Smooth muscle cell (in vitro differentiated cells): ENCODE measurements around the gene ALPI. TPM values are rescaled to one million over a fixed set of nuclear protein-coding genes. Genes with fewer than 3 reads are reported as not detected.

ENCODE experiments used
- DNase-seq: peaks from one replicate; lab custom pipeline; 2025; ENCODE audit not compliant: unreplicated experiment; lab: John Stamatoyannopoulos, UW
- H2AFZ ChIP-seq: fragments of 200-600 bp; sonication (generic); 2 replicates; pipeline ENCODE4 v1.6.0; 2016; ENCODE audit warnings: antibody characterized with exemption, low read depth, mild to moderate bottlenecking
- H3F3A ChIP-seq: fragments of 200-600 bp; sonication (generic); 2 replicates; pipeline ENCODE4 v1.6.0; 2017; ENCODE audit warnings: antibody characterized with exemption, low read depth
- H3K27ac ChIP-seq: fragments of 200-600 bp; sonication (generic); 2 replicates; pipeline ENCODE4 v1.5.1; 2016; ENCODE audit warnings: low read depth, mild to moderate bottlenecking
- H3K27me3 ChIP-seq: fragments of 200-600 bp; sonication (generic); 2 replicates; pipeline ENCODE4 v1.6.1; 2016; ENCODE audit warnings: low read depth, mild to moderate bottlenecking
- H3K36me3 ChIP-seq: fragments of 200-600 bp; sonication (generic); 2 replicates; pipeline ENCODE4 v1.5.1; 2016; ENCODE audit warnings: low read depth
- H3K4me1 ChIP-seq: fragments of 200-600 bp; sonication (generic); 2 replicates; pipeline ENCODE4 v1.5.1; 2016; ENCODE audit warnings: low read depth
- H3K4me2 ChIP-seq: fragments of 200-600 bp; sonication (generic); 2 replicates; pipeline ENCODE4 v1.6.0; 2016; ENCODE audit warnings: mild to moderate bottlenecking
- H3K4me3 ChIP-seq: fragments of 200-600 bp; sonication (generic); 2 replicates; pipeline ENCODE4 v1.5.1; 2016; ENCODE audit warnings: mild to moderate bottlenecking
- H3K79me2 ChIP-seq: fragments of 200-600 bp; sonication (generic); 2 replicates; pipeline ENCODE4 v1.6.0; 2016; ENCODE audit warnings: low read depth, mild to moderate bottlenecking
- H3K9ac ChIP-seq: fragments of 200-600 bp; sonication (generic); 2 replicates; pipeline ENCODE4 v1.6.0; 2016; ENCODE audit warnings: low read depth
- H3K9me3 ChIP-seq: fragments of 200-600 bp; sonication (generic); replicated peaks from 2 replicates; pipeline ENCODE4 v1.5.1; 2016; ENCODE audit warnings: low read depth
- H4K20me1 ChIP-seq: fragments of 200-600 bp; sonication (generic); 2 replicates; pipeline ENCODE4 v1.6.0; 2016; ENCODE audit warnings: low read depth
- CTCF ChIP-seq: fragments of 200-600 bp; sonication (generic); IDR thresholded peaks from 2 replicates; pipeline ENCODE4 v1.5.1; 2017; ENCODE audit warnings: borderline replicate concordance, mild to moderate bottlenecking, antibody characterized with exemption; ENCODE audit not compliant: insufficient read depth, poor library complexity, severe bottlenecking
- WGBS: methylation state at CpG from one replicate; pipeline ENCODE4 v1.1.7; 2016; ENCODE audit warnings: low lambda C conversion rate; 5-methylcytosine and 5-hydroxymethylcytosine counted together
- polyA plus RNA-seq: library from polyadenylated mRNA; unstranded; fragments of >200 nt; fragmentation: Nextera tagmentation; extraction: Ambion mirVana; gene quantifications from 2 replicates; pipeline ENCODE4 v1.2.1, GENCODE V29; 2016
- total RNA-seq: library from RNA; depleted of rRNA; stranded (reverse); fragments of >200 nt; gene quantifications from 2 replicates; pipeline ENCODE4 v1.2.3, GENCODE V29; 2014

Gene ALPI
- total and polyA plus RNA-seq, 2 experiments from 2014 or later = not detected

DNA sequence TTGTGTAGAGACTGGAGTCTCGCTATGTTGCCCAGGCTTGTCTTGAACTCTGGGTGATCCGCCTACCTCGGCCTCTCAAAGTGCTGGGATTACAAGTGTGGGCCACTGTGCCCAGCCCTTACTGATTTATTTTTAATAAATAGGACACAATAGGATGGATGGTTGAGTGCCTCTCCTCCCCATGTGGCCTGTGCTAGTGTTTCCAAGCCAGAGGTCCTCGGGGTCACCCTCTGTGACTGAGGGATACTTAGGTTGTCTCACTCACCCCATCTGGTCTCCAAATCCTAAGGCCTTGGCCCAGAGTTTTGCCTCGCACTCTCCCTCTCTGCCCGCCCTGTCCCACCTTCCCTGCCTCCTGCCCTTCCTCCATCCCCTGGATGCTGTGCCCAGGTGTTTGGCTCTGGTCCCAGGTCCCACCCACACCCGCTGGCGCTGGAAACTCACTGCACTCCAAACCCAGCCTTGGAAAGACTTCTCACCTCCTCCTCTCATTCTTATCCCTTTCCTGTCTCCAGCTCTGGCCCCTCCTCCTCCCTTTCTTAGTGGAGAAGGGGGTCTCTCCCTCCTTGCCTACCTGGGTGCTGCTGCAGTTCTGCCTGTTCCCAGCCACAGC is 36.4 kb downstream of the ALPI start:
- no peak overlapping the region for H3K4me3 ChIP-seq
- H3F3A ChIP-seq = no peaks in the 10 kb centered on the region
- TF ChIP-seq CTCF = no peak
- no peak overlapping the region for H3K9ac ChIP-seq
- no peaks in the 10 kb centered on the region for H3K9me3 ChIP-seq
- no peaks in the 10 kb centered on the region for H3K36me3 ChIP-seq
- WGBS = 78% methylated on average over 8 of the region's 8 CpGs
- H4K20me1 ChIP-seq = no peaks in the 10 kb centered on the region
- no peaks in the 10 kb centered on the region for H3K4me1 ChIP-seq
- peaks cover 24% of the 10 kb centered on the region for H3K27me3 ChIP-seq
- H3K27ac ChIP-seq = no peak overlapping the region
- no peak overlapping the region for H2AFZ ChIP-seq
- DNase-seq = no peak
- no peaks in the 10 kb centered on the region for H3K79me2 ChIP-seq
- no peak overlapping the region for H3K4me2 ChIP-seq

DNA sequence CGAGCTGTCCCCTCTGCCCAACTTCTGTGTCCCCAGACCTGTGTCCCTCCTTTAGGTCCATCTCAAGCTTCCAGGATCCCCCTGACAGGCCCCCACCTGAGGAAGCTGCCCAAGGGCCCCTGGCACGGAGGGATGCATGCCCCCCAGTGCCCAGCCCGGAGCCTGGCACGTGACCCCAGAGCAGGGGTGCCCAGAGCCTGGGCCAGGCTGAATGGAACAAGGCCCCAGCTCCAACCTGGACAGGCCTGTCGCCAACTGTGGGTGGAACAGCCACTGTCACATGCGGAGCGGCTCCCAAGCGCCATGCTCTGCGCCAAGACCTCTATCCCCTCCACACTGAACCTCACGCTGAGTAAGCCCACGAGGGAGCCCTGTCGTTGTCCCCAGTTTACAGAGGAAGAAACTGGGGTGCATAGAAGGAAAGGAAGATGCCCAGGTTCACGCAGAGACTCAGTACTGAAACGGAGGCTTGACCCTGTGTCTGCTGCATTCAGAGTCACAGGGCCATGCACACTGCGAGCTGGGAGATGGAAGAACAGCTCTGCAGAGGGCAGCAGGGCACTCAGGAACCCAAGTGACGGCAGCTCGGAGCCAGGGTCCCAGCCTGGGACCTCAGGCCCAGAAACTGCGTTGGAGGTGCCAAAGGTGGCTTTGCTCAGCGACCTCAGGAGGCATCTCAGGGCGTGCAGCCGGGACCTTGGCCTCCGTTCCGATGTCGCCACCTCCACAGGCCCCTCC is 37.2 kb downstream of the ALPI start:
- peaks cover 17% of the 10 kb centered on the region for H3K27me3 ChIP-seq

DNA sequence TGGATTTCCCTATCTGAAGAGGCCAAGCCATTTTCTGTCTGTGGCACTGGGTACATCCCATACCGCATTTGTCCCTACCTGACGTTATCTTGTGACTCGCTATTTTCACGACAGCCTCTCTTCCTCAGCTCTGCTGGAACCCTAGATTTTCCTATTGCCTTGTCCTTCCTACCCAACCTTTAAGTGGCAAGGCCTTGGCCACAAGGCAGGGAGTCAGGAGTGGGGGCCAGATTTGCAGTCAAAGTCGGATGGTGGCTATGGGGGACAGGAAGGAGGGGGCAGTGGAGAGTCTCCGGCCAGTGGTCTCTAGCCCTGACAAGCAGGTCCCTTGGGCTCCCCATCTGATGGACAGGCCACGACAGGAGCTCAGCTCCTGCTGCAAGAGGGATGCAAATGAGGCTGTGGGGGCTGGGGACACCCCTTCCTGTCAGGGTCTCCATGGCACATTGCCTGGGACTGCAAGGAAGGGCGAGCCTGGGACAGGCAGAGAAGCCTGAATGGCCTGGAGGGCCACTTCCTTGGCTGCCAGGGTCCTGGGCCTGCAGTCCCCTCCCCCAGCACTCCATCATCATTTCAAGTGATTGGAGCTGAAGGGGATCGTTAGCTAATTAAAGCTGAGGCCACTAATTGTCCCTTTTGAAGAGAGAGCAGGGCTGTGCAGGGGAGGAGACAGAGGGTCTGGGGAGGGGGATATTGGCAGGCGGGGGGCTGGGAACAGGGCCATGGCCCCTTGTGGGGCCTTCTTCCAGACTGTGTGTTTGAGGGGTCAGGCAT is 37.9 kb downstream of the ALPI start:
- Histone ChIP-seq H2AFZ (no peak overlapping the region), H3K79me2 (no peaks in the 10 kb centered on the region), H4K20me1 (no peaks in the 10 kb centered on the region), H3F3A (no peaks in the 10 kb centered on the region), H3K27me3 (peaks cover 14% of the 10 kb centered on the region), H3K36me3 (no peaks in the 10 kb centered on the region), H3K4me3 (no peak overlapping the region), H3K4me1 (no peaks in the 10 kb centered on the region), H3K9me3 (no peaks in the 10 kb centered on the region), H3K4me2 (no peak overlapping the region), H3K27ac (no peak overlapping the region), H3K9ac (no peak overlapping the region)
- 72% methylated on average over 10 of the region's 10 CpGs for whole genome bisulfite sequencing
- no peak for DNase-seq
- no peak for TF ChIP-seq CTCF

More for the DNA sequence above, 37.2 kb downstream of the ALPI start:
- no peak for DNase-seq
- H3K4me3 ChIP-seq = no peak overlapping the region
- TF ChIP-seq CTCF = no peak
- no peak overlapping the region for H3K27ac ChIP-seq
- no peak overlapping the region for H3K4me2 ChIP-seq
- H3K9ac ChIP-seq = no peak overlapping the region
- no peaks in the 10 kb centered on the region for H3K79me2 ChIP-seq
- H3K9me3 ChIP-seq = no peaks in the 10 kb centered on the region
- no peak overlapping the region for H2AFZ ChIP-seq
- 94% methylated on average over 24 of the region's 24 CpGs for WGBS
- H3K36me3 ChIP-seq = no peaks in the 10 kb centered on the region
- H4K20me1 ChIP-seq = no peaks in the 10 kb centered on the region
- H3K4me1 ChIP-seq = no peaks in the 10 kb centered on the region
- H3F3A ChIP-seq = no peaks in the 10 kb centered on the region
